Gastrocnemius medialis (tissue), 4 donors: ENCODE measurements around the gene PDE6G. TPM values are rescaled to one million over a fixed set of nuclear protein-coding genes. Genes with fewer than 3 reads are reported as not detected.

Source experiments
- ATAC-seq, 2 donors: fragments of 150-250 bp; one replicate each; pipeline ENCODE4 v1.9.1; 2016
- DNase-seq, 2 donors: peaks; one replicate each; pipeline ENCODE4 v3.0.0-alpha.2; 2019
- H3K27ac ChIP-seq, 4 donors: fragments of 200-600 bp; sonication (generic); 1 replicate in 1 of 4; 2 replicates in 3 of 4; pipeline ENCODE4 v1.5.1; 2016 to 2018; ENCODE audit warnings: mild to moderate bottlenecking in 2 of 4, moderate library complexity in 1 of 4
- H3K27me3 ChIP-seq, 3 donors: fragments of 200-600 bp; sonication (generic) in 2 of 3; 1 replicate in 1 of 3; 2 replicates in 2 of 3; pipeline versions ENCODE4 v1.5.1 to v1.6.0; 2016 to 2019; ENCODE audit warnings: mild to moderate bottlenecking in 1 of 3, moderate library complexity in 1 of 3
- H3K36me3 ChIP-seq, 2 donors: fragments of 200-600 bp; sonication (generic) in 1 of 2; one replicate each; pipeline ENCODE4 v1.5.1; 2017 to 2018
- H3K4me1 ChIP-seq, 2 donors: fragments of 200-600 bp; sonication (generic) in 1 of 2; one replicate each; pipeline ENCODE4 v1.5.1; 2016 to 2017; ENCODE audit warnings: mild to moderate bottlenecking in 2 of 2
- H3K4me3 ChIP-seq, 4 donors: fragments of 200-600 bp; sonication (generic) in 3 of 4; 1 replicate in 1 of 4; 2 replicates in 3 of 4; pipeline ENCODE4 v1.5.1; 2016 to 2019; ENCODE audit warnings: mild to moderate bottlenecking in 2 of 4
- H3K9me3 ChIP-seq, 3 donors: fragments of 200-600 bp; sonication (generic) in 2 of 3; 1 replicate in 1 of 3; 2 replicates in 2 of 3; pipeline ENCODE4 v1.5.1; 2016 to 2019
- POLR2A ChIP-seq, 2 donors: fragments of 450-650 bp; IDR thresholded peaks; one replicate each; pipeline ENCODE4 v1.6.1; 2017; ENCODE audit warnings: antibody characterized with exemption in 2 of 2, mild to moderate bottlenecking in 2 of 2, moderate library complexity in 2 of 2
- in situ Hi-C, 4 donors: fragments of 200-750 bp; cut with MboI; loops; one replicate each; pipeline versions ENCODE4 v1.15.0 to v1.8.0; 2017; ENCODE audit warnings: low sequenced_read_pairs in 4 of 4
- intact Hi-C: fragments of 100-400 bp; cut with DNase I; formaldehyde crosslinking; loops from one replicate; pipeline ENCODE4 v1.15.1; 2023; ENCODE audit warnings: low total_unique reads
- total RNA-seq, 4 donors: library from RNA; depleted of rRNA; stranded (reverse); fragments of >200 nt; gene quantifications; one replicate each; pipeline versions ENCODE4 v1.1.0 to v1.2.3, GENCODE V29; 2016
- TF ChIP-seq, protein P1 (sequence below), 5 experiments: fragments of 450-650 bp in 3 of 5; fragments of 200-600 bp in 2 of 5; sonication (generic) in 2 of 5; IDR thresholded peaks in 4 of 5; conservative IDR thresholded peaks in 1 of 5; 1 replicate in 4 of 5; 2 replicates in 1 of 5; pipeline ENCODE4 v1.5.1; 2016 to 2019; ENCODE audit warnings: antibody characterized with exemption in 5 of 5, mild to moderate bottlenecking in 3 of 5, moderate library complexity in 3 of 5

The PDE6G gene
- total RNA-seq, 4 donors from 2014 or later, result not detected

- intact Hi-C loops (no loop called here), in situ Hi-C loops (no loop called here)
- no peak for ATAC-seq
- H3K4me3 ChIP-seq, result no peak overlapping the region
- H3K27me3 ChIP-seq, result no peaks in the 10 kb centered on the region
- H3K27ac ChIP-seq, result no peak overlapping the region
- H3K4me1 ChIP-seq, result peaks cover 4% of the 10 kb centered on the region in 2 donors
- H3K36me3 ChIP-seq, result peaks cover 0 to 5% of the 10 kb centered on the region in 2 donors
- H3K9me3 ChIP-seq, result no peaks in the 10 kb centered on the region
- DNase-seq, result no peak
- TF ChIP-seq POLR2A (IDR thresholded peaks at IDR 0.05), result no peak
- TF ChIP-seq, protein P1, sequence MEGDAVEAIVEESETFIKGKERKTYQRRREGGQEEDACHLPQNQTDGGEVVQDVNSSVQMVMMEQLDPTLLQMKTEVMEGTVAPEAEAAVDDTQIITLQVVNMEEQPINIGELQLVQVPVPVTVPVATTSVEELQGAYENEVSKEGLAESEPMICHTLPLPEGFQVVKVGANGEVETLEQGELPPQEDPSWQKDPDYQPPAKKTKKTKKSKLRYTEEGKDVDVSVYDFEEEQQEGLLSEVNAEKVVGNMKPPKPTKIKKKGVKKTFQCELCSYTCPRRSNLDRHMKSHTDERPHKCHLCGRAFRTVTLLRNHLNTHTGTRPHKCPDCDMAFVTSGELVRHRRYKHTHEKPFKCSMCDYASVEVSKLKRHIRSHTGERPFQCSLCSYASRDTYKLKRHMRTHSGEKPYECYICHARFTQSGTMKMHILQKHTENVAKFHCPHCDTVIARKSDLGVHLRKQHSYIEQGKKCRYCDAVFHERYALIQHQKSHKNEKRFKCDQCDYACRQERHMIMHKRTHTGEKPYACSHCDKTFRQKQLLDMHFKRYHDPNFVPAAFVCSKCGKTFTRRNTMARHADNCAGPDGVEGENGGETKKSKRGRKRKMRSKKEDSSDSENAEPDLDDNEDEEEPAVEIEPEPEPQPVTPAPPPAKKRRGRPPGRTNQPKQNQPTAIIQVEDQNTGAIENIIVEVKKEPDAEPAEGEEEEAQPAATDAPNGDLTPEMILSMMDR (IDR thresholded peaks at IDR 0.05 in 4 of 5, conservative IDR thresholded peaks at IDR 0.05 in 1 of 5), result no peak
Measured at GRCh38 chr17:81660441-81660840, 4.1 kb upstream of the PDE6G start.

GRCh38 chr17:81659038-81659437 lies 2.7 kb upstream of the PDE6G start:
- no peaks in the 10 kb centered on the region for H3K27me3 ChIP-seq
- H3K4me1 ChIP-seq, result no peaks in the 10 kb centered on the region
- no peak for DNase-seq
- no peaks in the 10 kb centered on the region for H3K9me3 ChIP-seq
- H3K36me3 ChIP-seq, result no peaks in the 10 kb centered on the region
- ATAC-seq, result no peak
- in situ Hi-C loops, result no loop called here
- TF ChIP-seq, protein P1 (IDR thresholded peaks at IDR 0.05 in 4 of 5, conservative IDR thresholded peaks at IDR 0.05 in 1 of 5), result no peak
- no peak for TF ChIP-seq POLR2A (IDR thresholded peaks at IDR 0.05)
- H3K27ac ChIP-seq, result no peak overlapping the region
- intact Hi-C loops, result no loop called here
- no peak overlapping the region for H3K4me3 ChIP-seq

DNA sequence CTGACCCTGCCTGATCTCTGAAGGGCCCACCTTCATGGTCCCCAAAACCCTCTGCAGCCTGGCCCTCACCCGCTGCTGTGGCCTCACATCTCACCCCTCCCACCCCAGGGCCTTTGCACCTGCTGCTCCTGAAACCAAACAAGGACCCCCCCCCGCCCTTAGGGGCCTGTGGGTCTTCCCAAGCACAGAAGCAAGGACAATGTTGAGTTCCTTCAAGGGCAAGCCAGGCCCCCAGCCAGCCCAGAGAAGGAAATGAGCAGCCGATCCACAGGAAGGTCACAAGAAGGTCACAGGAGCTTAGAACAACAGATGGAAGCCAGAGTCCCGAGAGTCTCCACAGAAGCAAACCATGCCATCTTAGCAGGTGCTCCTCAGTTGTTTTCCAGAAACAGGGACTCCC lies 493 bp upstream of the PDE6G start:
- no peaks in the 10 kb centered on the region for H3K4me1 ChIP-seq
- no peak overlapping the region for H3K27ac ChIP-seq
- in situ Hi-C loops (no loop called here), intact Hi-C loops (no loop called here)
- H3K27me3 ChIP-seq, result peaks cover 0 to 6% (median 4%) of the 10 kb centered on the region in 3 donors
- no peak overlapping the region for H3K4me3 ChIP-seq
- DNase-seq, result no peak
- H3K9me3 ChIP-seq, result no peaks in the 10 kb centered on the region
- H3K36me3 ChIP-seq, result no peaks in the 10 kb centered on the region
- TF ChIP-seq, protein P1 (IDR thresholded peaks at IDR 0.05 in 4 of 5, conservative IDR thresholded peaks at IDR 0.05 in 1 of 5), result no peak
- no peak for TF ChIP-seq POLR2A (IDR thresholded peaks at IDR 0.05)
- no peak for ATAC-seq

- Histone ChIP-seq H3K27me3 (peaks cover under 1 to 16% (median 8%) of the 10 kb centered on the region in 3 donors), H3K36me3 (no peaks in the 10 kb centered on the region), H3K27ac (no peak overlapping the region), H3K4me3 (no peak overlapping the region), H3K9me3 (no peaks in the 10 kb centered on the region), H3K4me1 (no peaks in the 10 kb centered on the region)
- ATAC-seq, result no peak
- DNase-seq, result no peak
- intact Hi-C loops (no loop called here), in situ Hi-C loops (no loop called here)
- TF ChIP-seq POLR2A (IDR thresholded peaks at IDR 0.05), result no peak
- TF ChIP-seq, protein P1 (IDR thresholded peaks at IDR 0.05 in 4 of 5, conservative IDR thresholded peaks at IDR 0.05 in 1 of 5), result no peak
Measured at GRCh38 chr17:81655378-81656117, 794 bp downstream of the PDE6G start.
